ENCODE results near the gene BCL6B.
"Not testable (repeated sequence)": the region's sequence is repeated elsewhere in the genome, so short reads cannot be mapped to it uniquely, and the experiment has no call there.

The BCL6B gene

GRCh38 chr17:6993613-6994056 is 29.2 kb upstream of the BCL6B start:
- Histone ChIP-seq H3K4me1 (ENCODE audit: control extremely low read depth in 1 of 4, control insufficient read depth in 4 of 4, insufficient read depth in 4 of 4, low read length in 3 of 4) (peaks cover 3 to 31% (median 18%) of the 10 kb centered on the region in 4 experiments), H3K36me3 (ENCODE audit: control insufficient read depth in 4 of 4, insufficient read depth in 4 of 4, low read length in 3 of 4) (peaks cover 0 to 18% (median 6%) of the 10 kb centered on the region in 4 experiments), H3K27ac (ENCODE audit: insufficient read depth in 1 of 2, low read depth in 1 of 2, low read length in 2 of 2, poor library complexity in 1 of 2, severe bottlenecking in 2 of 2) (peak overlapping the region; percentile 27 to 76)
- H3K4me3 ChIP-seq (ENCODE audit: control insufficient read depth in 1 of 7, extremely low read depth in 1 of 7, insufficient read depth in 4 of 7, low read depth in 2 of 7, low read length in 6 of 7); H3K27me3 ChIP-seq (replicated peaks in 2 of 5; ENCODE audit: control insufficient read depth in 4 of 5, insufficient read depth in 5 of 5, low read length in 4 of 5); POLR2A ChIA-PET; H3K9me3 ChIP-seq (ENCODE audit: control extremely low read depth in 1 of 5, control insufficient read depth in 4 of 5, insufficient read depth in 2 of 5, low read depth in 1 of 5, low read length in 4 of 5): not testable (repeated sequence)
- 46% methylated on average over 2 of the region's 5 CpGs for WGBS (ENCODE audit: insufficient coverage)
- DNase-seq, result peak in 2 of 3 donors; percentile 78 to 89
- CTCF ChIA-PET, result interaction anchor here (0.5 to 2.0 kb wide), 5 partner anchors 8 to 79 kb away, joined by 3 to 11 read pairs (median 4); no protein-coding TSS in a partner anchor

GRCh38 chr17:6994118-6994598 is 28.7 kb upstream of the BCL6B start:
- Histone ChIP-seq H3K9me3 (ENCODE audit: control extremely low read depth in 1 of 5, control insufficient read depth in 4 of 5, insufficient read depth in 2 of 5, low read depth in 1 of 5, low read length in 4 of 5) (peaks cover 0 to 3% (median 0%) of the 10 kb centered on the region in 5 experiments), H3K36me3 (ENCODE audit: control insufficient read depth in 4 of 4, insufficient read depth in 4 of 4, low read length in 3 of 4) (peaks cover 2 to 21% (median 10%) of the 10 kb centered on the region in 4 experiments), H3K4me1 (ENCODE audit: control extremely low read depth in 1 of 4, control insufficient read depth in 4 of 4, insufficient read depth in 4 of 4, low read length in 3 of 4) (peaks cover 3 to 31% (median 18%) of the 10 kb centered on the region in 4 experiments), H3K27me3 (replicated peaks in 2 of 5; ENCODE audit: control insufficient read depth in 4 of 5, insufficient read depth in 5 of 5, low read length in 4 of 5) (no peaks in the 10 kb centered on the region), H3K4me3 (ENCODE audit: control insufficient read depth in 1 of 7, extremely low read depth in 1 of 7, insufficient read depth in 4 of 7, low read depth in 2 of 7, low read length in 6 of 7) (no peak overlapping the region), H3K27ac (ENCODE audit: insufficient read depth in 1 of 2, low read depth in 1 of 2, low read length in 2 of 2, poor library complexity in 1 of 2, severe bottlenecking in 2 of 2) (peak overlapping the region; percentile 27 to 76)
- DNase-seq, result no peak
- ChIA-PET POLR2A (no interaction called here), CTCF (interaction anchor here (0.5 to 2.0 kb wide), 5 partner anchors 9 to 79 kb away, joined by 3 to 11 read pairs (median 4); no protein-coding TSS in a partner anchor)
- 73% methylated on average over 7 of the region's 10 CpGs for WGBS (ENCODE audit: insufficient coverage)

GRCh38 chr17:6994666-6995256 is 28.1 kb upstream of the BCL6B start:
- Histone ChIP-seq H3K4me1 (ENCODE audit: control extremely low read depth in 1 of 4, control insufficient read depth in 4 of 4, insufficient read depth in 4 of 4, low read length in 3 of 4) (peaks cover 3 to 31% (median 18%) of the 10 kb centered on the region in 4 experiments), H3K4me3 (ENCODE audit: control insufficient read depth in 1 of 7, extremely low read depth in 1 of 7, insufficient read depth in 4 of 7, low read depth in 2 of 7, low read length in 6 of 7) (no peak overlapping the region), H3K9me3 (ENCODE audit: control extremely low read depth in 1 of 5, control insufficient read depth in 4 of 5, insufficient read depth in 2 of 5, low read depth in 1 of 5, low read length in 4 of 5) (no peaks in the 10 kb centered on the region), H3K36me3 (ENCODE audit: control insufficient read depth in 4 of 4, insufficient read depth in 4 of 4, low read length in 3 of 4) (peaks cover 2 to 27% (median 16%) of the 10 kb centered on the region in 4 experiments), H3K27ac (ENCODE audit: insufficient read depth in 1 of 2, low read depth in 1 of 2, low read length in 2 of 2, poor library complexity in 1 of 2, severe bottlenecking in 2 of 2) (peak overlapping the region in 1 of 2 experiments; percentile 76), H3K27me3 (replicated peaks in 2 of 5; ENCODE audit: control insufficient read depth in 4 of 5, insufficient read depth in 5 of 5, low read length in 4 of 5) (no peaks in the 10 kb centered on the region)
- ChIA-PET CTCF (interaction anchor here (0.9 to 2.5 kb wide), 7 partner anchors 9 to 141 kb away, joined by 3 to 11 read pairs (median 6); no protein-coding TSS in a partner anchor), POLR2A (no interaction called here)
- peak in 1 of 3 donors; percentile 30 for DNase-seq
- WGBS (ENCODE audit: insufficient coverage), result 100% methylated on average over 6 of the region's 9 CpGs

- Histone ChIP-seq H3K4me3 (ENCODE audit: control insufficient read depth in 1 of 7, extremely low read depth in 1 of 7, insufficient read depth in 4 of 7, low read depth in 2 of 7, low read length in 6 of 7) (peak within 1 kb of the TSS in 5 of 7 experiments; percentile 15 to 61 (median 24)), H3K27ac (ENCODE audit: insufficient read depth in 1 of 2, low read depth in 1 of 2, low read length in 2 of 2, poor library complexity in 1 of 2, severe bottlenecking in 2 of 2) (peak within 1 kb of the TSS in 1 of 2 experiments; percentile 26), H3K9me3 (ENCODE audit: control extremely low read depth in 1 of 5, control insufficient read depth in 4 of 5, insufficient read depth in 2 of 5, low read depth in 1 of 5, low read length in 4 of 5) (no peaks in the 10 kb centered on the region), H3K4me1 (ENCODE audit: control extremely low read depth in 1 of 4, control insufficient read depth in 4 of 4, insufficient read depth in 4 of 4, low read length in 3 of 4) (peaks cover 3 to 31% (median 18%) of the 10 kb centered on the region in 4 experiments), H3K27me3 (replicated peaks in 2 of 5; ENCODE audit: control insufficient read depth in 4 of 5, insufficient read depth in 5 of 5, low read length in 4 of 5) (no peaks in the 10 kb centered on the region), H3K36me3 (ENCODE audit: control insufficient read depth in 4 of 4, insufficient read depth in 4 of 4, low read length in 3 of 4) (peaks cover 2 to 36% (median 22%) of the 10 kb centered on the region in 4 experiments)
- 42% methylated on average over 48 of the region's 64 CpGs for WGBS (ENCODE audit: insufficient coverage)
- DNase-seq, result peak in 1 of 3 donors; percentile 38
- POLR2A ChIA-PET, result interaction anchor here (0.6 to 1.0 kb wide), 2 partner anchors 62 to 253 kb away, joined by 3 to 4 read pairs; no protein-coding TSS in a partner anchor
- CTCF ChIA-PET, result interaction anchor here (0.7 to 2.5 kb wide), 7 partner anchors 9 to 153 kb away, joined by 3 to 10 read pairs (median 3); no protein-coding TSS in a partner anchor
These were observed 27.2 kb upstream of the BCL6B start, which contains the start of gene ALOX12 for GRCh38 chr17:6995500-6996255. TSS of gene ALOX12 (plus strand) at chr17:6996049. CDS start at chr17:6996118, 69 bp downstream.

- Histone ChIP-seq H3K9me3 (ENCODE audit: control extremely low read depth in 1 of 5, control insufficient read depth in 4 of 5, insufficient read depth in 2 of 5, low read depth in 1 of 5, low read length in 4 of 5) (no peaks in the 10 kb centered on the region), H3K4me3 (ENCODE audit: control insufficient read depth in 1 of 7, extremely low read depth in 1 of 7, insufficient read depth in 4 of 7, low read depth in 2 of 7, low read length in 6 of 7) (peak overlapping the region in 3 of 7 experiments; percentile 24 to 61 (median 58)), H3K36me3 (ENCODE audit: control insufficient read depth in 4 of 4, insufficient read depth in 4 of 4, low read length in 3 of 4) (peaks cover 5 to 41% (median 25%) of the 10 kb centered on the region in 4 experiments), H3K27me3 (replicated peaks in 2 of 5; ENCODE audit: control insufficient read depth in 4 of 5, insufficient read depth in 5 of 5, low read length in 4 of 5) (no peaks in the 10 kb centered on the region), H3K27ac (ENCODE audit: insufficient read depth in 1 of 2, low read depth in 1 of 2, low read length in 2 of 2, poor library complexity in 1 of 2, severe bottlenecking in 2 of 2) (no peak overlapping the region), H3K4me1 (ENCODE audit: control extremely low read depth in 1 of 4, control insufficient read depth in 4 of 4, insufficient read depth in 4 of 4, low read length in 3 of 4) (peaks cover 3 to 31% (median 18%) of the 10 kb centered on the region in 4 experiments)
- DNase-seq, result no peak
- WGBS (ENCODE audit: insufficient coverage), result 85% methylated on average over 57 of the region's 58 CpGs
- ChIA-PET CTCF (interaction anchor here (0.7 to 2.5 kb wide), 6 partner anchors 8 to 154 kb away, joined by 3 to 10 read pairs (median 3); no protein-coding TSS in a partner anchor), POLR2A (interaction anchor here (0.6 to 1.0 kb wide), 2 partner anchors 63 to 254 kb away, joined by 3 to 4 read pairs; no protein-coding TSS in a partner anchor)
These were observed 26.4 kb upstream of the BCL6B start for GRCh38 chr17:6996256-6997011.

GRCh38 chr17:6997171-6997570 is 25.7 kb upstream of the BCL6B start:
- no peak for DNase-seq
- peaks cover 5 to 48% (median 30%) of the 10 kb centered on the region in 4 experiments for H3K36me3 ChIP-seq (ENCODE audit: control insufficient read depth in 4 of 4, insufficient read depth in 4 of 4, low read length in 3 of 4)
- 98% methylated on average over 5 of the region's 8 CpGs for WGBS (ENCODE audit: insufficient coverage)
- ChIA-PET CTCF (interaction anchor here (2.5 kb wide), 1 partner anchor 83 kb away, joined by 10 read pairs; no protein-coding TSS in a partner anchor), POLR2A (no interaction called here)
- no peaks in the 10 kb centered on the region for H3K9me3 ChIP-seq (ENCODE audit: control extremely low read depth in 1 of 5, control insufficient read depth in 4 of 5, insufficient read depth in 2 of 5, low read depth in 1 of 5, low read length in 4 of 5)
- no peaks in the 10 kb centered on the region for H3K27me3 ChIP-seq (replicated peaks in 2 of 5; ENCODE audit: control insufficient read depth in 4 of 5, insufficient read depth in 5 of 5, low read length in 4 of 5)
- H3K27ac ChIP-seq (ENCODE audit: insufficient read depth in 1 of 2, low read depth in 1 of 2, low read length in 2 of 2, poor library complexity in 1 of 2, severe bottlenecking in 2 of 2), result no peak overlapping the region
- H3K4me1 ChIP-seq (ENCODE audit: control extremely low read depth in 1 of 4, control insufficient read depth in 4 of 4, insufficient read depth in 4 of 4, low read length in 3 of 4), result peaks cover 3 to 31% (median 18%) of the 10 kb centered on the region in 4 experiments
- no peak overlapping the region for H3K4me3 ChIP-seq (ENCODE audit: control insufficient read depth in 1 of 7, extremely low read depth in 1 of 7, insufficient read depth in 4 of 7, low read depth in 2 of 7, low read length in 6 of 7)
